RWPE2 (cell line): ENCODE data around the gene MYZAP.

ENCODE experiments used
- ATAC-seq: fragments of 200-7000 bp; cut with Tn5 transposase; 3 replicates; pipeline ENCODE4 v1.9.1; 2021; ENCODE audit warnings: low read depth
- DNase-seq: peaks from one replicate; pipeline ENCODE4 v3.0.0-alpha.2; 2020; ENCODE audit warnings: low spot score
- H3K27ac ChIP-seq: fragments of 450-650 bp; 2 replicates; pipeline ENCODE4 v1.5.1; 2017; ENCODE audit warnings: mild to moderate bottlenecking; ENCODE audit not compliant: poor library complexity, severe bottlenecking
- H3K27me3 ChIP-seq: fragments of 250-450 bp; sonication (Bioruptor Pico); 2 replicates; pipeline ENCODE4 v1.5.1; 2021; ENCODE audit warnings: mild to moderate bottlenecking, moderate library complexity; ENCODE audit not compliant: insufficient read depth, poor library complexity, severe bottlenecking
- H3K36me3 ChIP-seq: fragments of 250-450 bp; sonication (Bioruptor Pico); 2 replicates; pipeline ENCODE4 v1.5.1; 2020; ENCODE audit warnings: low read depth, mild to moderate bottlenecking, moderate library complexity
- H3K4me1 ChIP-seq: fragments of 250-450 bp; sonication (Bioruptor Pico); 2 replicates; pipeline ENCODE4 v1.5.1; 2021; ENCODE audit warnings: mild to moderate bottlenecking, moderate library complexity; ENCODE audit not compliant: insufficient read depth, poor library complexity, severe bottlenecking
- H3K4me3 ChIP-seq: fragments of 250-450 bp; sonication (Bioruptor Pico); 2 replicates; pipeline ENCODE4 v1.5.1; 2021; ENCODE audit warnings: mild to moderate bottlenecking, moderate library complexity; ENCODE audit not compliant: severe bottlenecking
- H3K9me3 ChIP-seq: fragments of 250-450 bp; sonication (Bioruptor Pico); 2 replicates; pipeline ENCODE4 v1.5.1; 2021; ENCODE audit warnings: mild to moderate bottlenecking, moderate library complexity; ENCODE audit not compliant: severe bottlenecking
- TF ChIP-seq, protein P1 (sequence below): fragments of 450-650 bp; IDR thresholded peaks from one replicate; pipeline ENCODE4 v1.5.1; 2017; ENCODE audit warnings: mild to moderate bottlenecking, moderate library complexity; ENCODE audit not compliant: poor library complexity, severe bottlenecking

Gene MYZAP

DNA sequence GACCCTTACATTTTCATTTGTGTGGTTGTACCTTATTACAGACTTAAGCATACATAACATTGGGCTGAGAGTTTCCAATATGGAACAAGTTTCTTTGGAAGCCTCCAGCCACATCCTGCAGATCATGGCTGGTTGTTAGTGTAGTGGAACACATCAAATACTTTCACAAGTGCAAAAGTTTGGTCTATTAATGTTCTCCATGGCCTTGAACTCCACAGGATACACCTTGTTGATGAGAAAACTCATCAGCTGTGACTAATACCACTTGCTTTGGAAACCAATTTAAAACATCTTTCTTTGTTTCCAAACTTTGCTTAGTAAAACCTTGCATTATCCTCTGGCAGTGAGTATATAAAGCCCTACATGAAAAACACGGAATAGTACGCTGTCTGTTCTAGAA lies 46.1 kb downstream of the MYZAP start:
- no peak overlapping the region for H3K27ac ChIP-seq
- no peaks in the 10 kb centered on the region for H3K4me1 ChIP-seq
- H3K4me3 ChIP-seq: no peak overlapping the region
- H3K27me3 ChIP-seq: no peaks in the 10 kb centered on the region
- TF ChIP-seq, protein P1, sequence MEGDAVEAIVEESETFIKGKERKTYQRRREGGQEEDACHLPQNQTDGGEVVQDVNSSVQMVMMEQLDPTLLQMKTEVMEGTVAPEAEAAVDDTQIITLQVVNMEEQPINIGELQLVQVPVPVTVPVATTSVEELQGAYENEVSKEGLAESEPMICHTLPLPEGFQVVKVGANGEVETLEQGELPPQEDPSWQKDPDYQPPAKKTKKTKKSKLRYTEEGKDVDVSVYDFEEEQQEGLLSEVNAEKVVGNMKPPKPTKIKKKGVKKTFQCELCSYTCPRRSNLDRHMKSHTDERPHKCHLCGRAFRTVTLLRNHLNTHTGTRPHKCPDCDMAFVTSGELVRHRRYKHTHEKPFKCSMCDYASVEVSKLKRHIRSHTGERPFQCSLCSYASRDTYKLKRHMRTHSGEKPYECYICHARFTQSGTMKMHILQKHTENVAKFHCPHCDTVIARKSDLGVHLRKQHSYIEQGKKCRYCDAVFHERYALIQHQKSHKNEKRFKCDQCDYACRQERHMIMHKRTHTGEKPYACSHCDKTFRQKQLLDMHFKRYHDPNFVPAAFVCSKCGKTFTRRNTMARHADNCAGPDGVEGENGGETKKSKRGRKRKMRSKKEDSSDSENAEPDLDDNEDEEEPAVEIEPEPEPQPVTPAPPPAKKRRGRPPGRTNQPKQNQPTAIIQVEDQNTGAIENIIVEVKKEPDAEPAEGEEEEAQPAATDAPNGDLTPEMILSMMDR: no peak
- ATAC-seq: no peak
- H3K36me3 ChIP-seq: peaks cover 63% of the 10 kb centered on the region
- no peaks in the 10 kb centered on the region for H3K9me3 ChIP-seq
- DNase-seq: no peak

DNA sequence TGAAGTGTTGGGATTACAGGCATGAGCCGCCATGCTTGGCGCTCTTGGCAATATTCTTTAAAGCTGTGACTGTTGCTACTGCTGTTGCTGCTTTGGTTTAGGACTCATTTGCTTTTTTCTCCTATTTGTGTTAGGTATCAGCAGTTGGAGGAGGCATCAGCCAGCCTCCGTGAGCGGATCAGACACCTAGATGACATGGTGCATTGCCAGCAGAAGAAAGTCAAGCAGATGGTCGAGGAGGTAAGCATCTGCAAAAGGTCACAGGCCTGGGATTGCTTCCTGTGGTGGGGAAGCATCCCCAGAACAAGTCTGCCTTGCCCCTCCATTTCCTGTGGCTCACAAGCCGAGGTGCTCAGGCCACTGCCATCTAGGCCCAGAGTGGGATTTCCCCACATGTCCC lies 47.6 kb downstream of the MYZAP start:
- no peak overlapping the region for H3K27ac ChIP-seq
- no peaks in the 10 kb centered on the region for H3K27me3 ChIP-seq
- H3K4me3 ChIP-seq: no peak overlapping the region
- no peaks in the 10 kb centered on the region for H3K9me3 ChIP-seq
- ATAC-seq (no peak), DNase-seq (no peak)
- H3K36me3 ChIP-seq: peaks cover 56% of the 10 kb centered on the region
- TF ChIP-seq, protein P1: no peak
- H3K4me1 ChIP-seq: no peaks in the 10 kb centered on the region

DNA sequence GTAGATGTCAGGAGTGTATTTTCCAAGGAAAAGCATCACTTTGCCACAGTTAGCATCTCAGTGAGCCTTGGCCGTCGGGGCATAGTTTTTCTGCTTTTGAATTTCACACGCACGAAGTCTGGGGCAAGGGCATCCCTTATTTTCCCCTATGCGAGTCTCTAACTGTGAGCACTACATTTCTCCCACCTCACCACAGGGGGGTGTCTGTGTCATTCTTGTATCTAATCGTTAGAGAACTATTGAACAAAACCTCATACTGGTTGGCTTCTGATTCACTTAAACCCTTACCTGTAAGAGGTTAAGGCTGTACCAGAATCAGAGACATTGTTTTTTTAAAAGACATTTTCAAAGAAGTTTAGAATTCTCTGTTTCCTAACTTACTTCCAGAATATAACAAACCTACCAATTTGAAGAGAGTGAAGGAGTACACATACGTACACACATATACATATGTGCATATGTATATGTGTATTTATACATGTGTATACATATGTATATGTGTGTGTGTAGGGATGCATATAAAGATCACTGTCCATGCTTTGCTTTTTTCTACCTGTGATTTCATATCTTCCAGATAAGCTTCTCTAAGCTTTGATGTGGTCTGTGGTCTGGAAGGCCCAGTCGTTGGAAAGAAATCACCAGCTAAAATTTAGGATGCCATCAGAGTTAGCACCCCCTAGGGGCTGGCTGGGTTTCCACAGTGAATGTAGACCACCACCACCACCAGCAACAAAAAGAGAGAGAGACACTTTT lies 49.4 kb downstream of the MYZAP start:
- ATAC-seq: peak; percentile 82
- no peak overlapping the region for H3K27ac ChIP-seq

DNA sequence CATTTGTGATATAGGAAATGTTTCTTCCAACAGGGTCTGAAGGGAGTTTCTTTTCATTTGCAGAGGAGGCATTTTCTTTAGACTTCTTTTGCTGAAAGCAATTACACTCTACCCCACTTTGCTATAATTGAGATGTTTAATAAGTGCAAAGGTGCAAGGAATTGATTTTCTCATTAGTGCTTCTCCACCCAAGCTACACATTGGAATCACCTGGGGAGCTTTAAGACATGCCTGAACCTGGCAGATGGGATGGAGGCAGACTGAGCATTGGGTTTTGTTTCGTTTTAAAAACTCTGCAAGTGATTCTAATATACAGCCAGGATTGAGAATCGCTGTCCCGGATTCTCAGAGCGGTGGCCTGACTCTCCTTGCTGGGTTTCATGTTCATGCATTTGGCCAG lies 52.1 kb downstream of the MYZAP start:
- peaks cover 31% of the 10 kb centered on the region for H3K36me3 ChIP-seq
- no peak overlapping the region for H3K27ac ChIP-seq
- TF ChIP-seq, protein P1: no peak
- no peak overlapping the region for H3K4me3 ChIP-seq
- no peaks in the 10 kb centered on the region for H3K9me3 ChIP-seq
- DNase-seq: no peak
- H3K27me3 ChIP-seq: no peaks in the 10 kb centered on the region
- peaks cover 16% of the 10 kb centered on the region for H3K4me1 ChIP-seq
- ATAC-seq: no peak

More for the DNA sequence above, 49.4 kb downstream of the MYZAP start:
- DNase-seq: no peak
- Histone ChIP-seq H3K36me3 (peaks cover 50% of the 10 kb centered on the region), H3K4me1 (no peaks in the 10 kb centered on the region), H3K9me3 (no peaks in the 10 kb centered on the region), H3K27me3 (no peaks in the 10 kb centered on the region), H3K4me3 (no peak overlapping the region)
- TF ChIP-seq, protein P1: peak; percentile 86

- Histone ChIP-seq H3K27ac (no peak overlapping the region), H3K4me1 (peaks cover 24% of the 10 kb centered on the region), H3K4me3 (no peak overlapping the region), H3K27me3 (no peaks in the 10 kb centered on the region), H3K9me3 (no peaks in the 10 kb centered on the region), H3K36me3 (peaks cover 25% of the 10 kb centered on the region)
- DNase-seq (no peak), ATAC-seq (no peak)
- TF ChIP-seq, protein P1: no peak
Measured at GRCh38 chr15:57646087-57646486, 54.4 kb downstream of the MYZAP start.
